ENCODE results near the gene TADA2B.
A peak's percentile ranks its signal among the peaks of the same experiment; 100 is the strongest.

Gene TADA2B

GRCh38 chr4:7103031-7103606 is 59.9 kb downstream of the TADA2B start:
- no peak for TF ChIP-seq CTCF (IDR thresholded peaks at IDR 0.05; ENCODE audit: borderline replicate concordance, insufficient read depth, low read depth, low read length)
- peak overlapping the region; percentile 58 for H3K4me3 ChIP-seq (ENCODE audit: low read depth, low read length)

GRCh38 chr4:7103607-7104365 is 60.6 kb downstream of the TADA2B start:
- TF ChIP-seq CTCF (IDR thresholded peaks at IDR 0.05; ENCODE audit: borderline replicate concordance, insufficient read depth, low read depth, low read length), result no peak
- no peak overlapping the region for H3K4me3 ChIP-seq (ENCODE audit: low read depth, low read length)

GRCh38 chr4:7104366-7105031 is 61.3 kb downstream of the TADA2B start:
- TF ChIP-seq CTCF (IDR thresholded peaks at IDR 0.05; ENCODE audit: borderline replicate concordance, insufficient read depth, low read depth, low read length), result no peak
- H3K4me3 ChIP-seq (ENCODE audit: low read depth, low read length), result no peak overlapping the region

GRCh38 chr4:7105276-7105675 is 62.1 kb downstream of the TADA2B start:
- H3K4me3 ChIP-seq (ENCODE audit: low read depth, low read length), result no peak overlapping the region
- TF ChIP-seq CTCF (IDR thresholded peaks at IDR 0.05; ENCODE audit: borderline replicate concordance, insufficient read depth, low read depth, low read length), result no peak

- TF ChIP-seq CTCF (IDR thresholded peaks at IDR 0.05; ENCODE audit: borderline replicate concordance, insufficient read depth, low read depth, low read length), result no peak
- no peak overlapping the region for H3K4me3 ChIP-seq (ENCODE audit: low read depth, low read length)
These were observed 64.2 kb downstream of the TADA2B start for GRCh38 chr4:7107166-7107905.
